Hematopoietic multipotent progenitor cell treated with erythropoietin and hydrocortisone succinate and interleukin-3 and kit ligand, for 4 days (in vitro differentiated cells): ENCODE results near the gene POU6F2.
"Not testable (repeated sequence)": the region's sequence is repeated elsewhere in the genome, so short reads cannot be mapped to it uniquely, and the experiment has no call there.

Experiments
- DNase-seq: peaks from one replicate; pipeline ENCODE4 v3.0.0-alpha.2; 2015

The POU6F2 gene

GRCh38 chr7:39367943-39368342, 390.2 kb downstream of the POU6F2 start:
- no peak for DNase-seq

- no peak for DNase-seq
Observed at GRCh38 chr7:39372383-39372782, 394.7 kb downstream of the POU6F2 start.

- DNase-seq, result no peak
Observed at GRCh38 chr7:39374436-39375040, 396.8 kb downstream of the POU6F2 start.

GRCh38 chr7:39375047-39375873, 397.6 kb downstream of the POU6F2 start:
- no peak for DNase-seq

- DNase-seq, result no peak
Observed at GRCh38 chr7:39375874-39376190, 398.1 kb downstream of the POU6F2 start.

- DNase-seq, result not testable (repeated sequence)
Observed at GRCh38 chr7:39376881-39377280, 399.2 kb downstream of the POU6F2 start.

GRCh38 chr7:39379416-39379815, 401.7 kb downstream of the POU6F2 start:
- no peak for DNase-seq

- no peak for DNase-seq
Observed at GRCh38 chr7:39383136-39383535, 405.4 kb downstream of the POU6F2 start.

GRCh38 chr7:39384386-39384785, 406.7 kb downstream of the POU6F2 start:
- no peak for DNase-seq

- DNase-seq, result no peak
Observed at GRCh38 chr7:39386718-39387117, 409.0 kb downstream of the POU6F2 start.

- no peak for DNase-seq
Observed at GRCh38 chr7:39392151-39392550, 414.4 kb downstream of the POU6F2 start.

- peak; percentile 12 for DNase-seq
Observed at GRCh38 chr7:39394105-39394680, 416.5 kb downstream of the POU6F2 start.

- DNase-seq, result no peak
Observed at GRCh38 chr7:39399458-39399857, 421.7 kb downstream of the POU6F2 start.

GRCh38 chr7:39399986-39400385, 422.3 kb downstream of the POU6F2 start:
- no peak for DNase-seq

- DNase-seq, result no peak
Observed at GRCh38 chr7:39400836-39401235, 423.1 kb downstream of the POU6F2 start.

- no peak for DNase-seq
Observed at GRCh38 chr7:39402034-39402433, 424.3 kb downstream of the POU6F2 start.

- no peak for DNase-seq
Observed at GRCh38 chr7:39404907-39405306, 427.2 kb downstream of the POU6F2 start.

- no peak for DNase-seq
Observed at GRCh38 chr7:39405581-39405980, 427.9 kb downstream of the POU6F2 start.

GRCh38 chr7:39406467-39406866, 428.8 kb downstream of the POU6F2 start:
- no peak for DNase-seq

- peak; percentile 28 for DNase-seq
Observed at GRCh38 chr7:39407137-39407536, 429.4 kb downstream of the POU6F2 start.

- no peak for DNase-seq
Observed at GRCh38 chr7:39407723-39408122, 430.0 kb downstream of the POU6F2 start.

- DNase-seq, result no peak
Observed at GRCh38 chr7:39408906-39409305, 431.2 kb downstream of the POU6F2 start.

- no peak for DNase-seq
Observed at GRCh38 chr7:39410582-39410981, 432.9 kb downstream of the POU6F2 start.

GRCh38 chr7:39413636-39414223, 436.0 kb downstream of the POU6F2 start:
- peak; percentile 10 for DNase-seq
